ENCODE data around the gene SMARCA1. TPM values are rescaled to one million over a fixed set of nuclear protein-coding genes. Genes with fewer than 3 reads are reported as not detected.

The SMARCA1 gene
- total RNA-seq, 2 donors from 2014 or later: 17.6 to 25.4 TPM

DNA sequence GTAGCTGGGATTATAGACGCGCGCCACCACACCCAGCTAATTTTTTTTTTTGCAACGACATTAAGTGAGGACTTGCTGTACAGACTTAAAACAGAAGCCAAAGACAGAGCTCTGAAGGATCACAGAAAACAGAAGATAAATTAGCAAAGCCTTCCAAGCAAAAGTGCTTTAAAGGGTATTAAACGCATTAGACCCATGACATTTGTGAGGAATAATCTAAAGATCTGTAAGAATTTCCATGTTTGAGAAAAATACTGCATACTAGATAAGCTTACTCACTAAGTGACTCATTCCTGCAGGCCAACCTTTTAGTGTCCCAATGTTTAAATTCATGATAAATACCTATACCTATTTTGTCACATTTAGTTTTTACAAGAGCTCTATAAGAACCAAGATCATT, 27.4 kb downstream of the SMARCA1 start:
- no peak for ATAC-seq
- TF ChIP-seq, protein P1, sequence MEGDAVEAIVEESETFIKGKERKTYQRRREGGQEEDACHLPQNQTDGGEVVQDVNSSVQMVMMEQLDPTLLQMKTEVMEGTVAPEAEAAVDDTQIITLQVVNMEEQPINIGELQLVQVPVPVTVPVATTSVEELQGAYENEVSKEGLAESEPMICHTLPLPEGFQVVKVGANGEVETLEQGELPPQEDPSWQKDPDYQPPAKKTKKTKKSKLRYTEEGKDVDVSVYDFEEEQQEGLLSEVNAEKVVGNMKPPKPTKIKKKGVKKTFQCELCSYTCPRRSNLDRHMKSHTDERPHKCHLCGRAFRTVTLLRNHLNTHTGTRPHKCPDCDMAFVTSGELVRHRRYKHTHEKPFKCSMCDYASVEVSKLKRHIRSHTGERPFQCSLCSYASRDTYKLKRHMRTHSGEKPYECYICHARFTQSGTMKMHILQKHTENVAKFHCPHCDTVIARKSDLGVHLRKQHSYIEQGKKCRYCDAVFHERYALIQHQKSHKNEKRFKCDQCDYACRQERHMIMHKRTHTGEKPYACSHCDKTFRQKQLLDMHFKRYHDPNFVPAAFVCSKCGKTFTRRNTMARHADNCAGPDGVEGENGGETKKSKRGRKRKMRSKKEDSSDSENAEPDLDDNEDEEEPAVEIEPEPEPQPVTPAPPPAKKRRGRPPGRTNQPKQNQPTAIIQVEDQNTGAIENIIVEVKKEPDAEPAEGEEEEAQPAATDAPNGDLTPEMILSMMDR (IDR thresholded peaks at IDR 0.05): no peak
- TF ChIP-seq POLR2A (IDR thresholded peaks at IDR 0.05): no peak

DNA sequence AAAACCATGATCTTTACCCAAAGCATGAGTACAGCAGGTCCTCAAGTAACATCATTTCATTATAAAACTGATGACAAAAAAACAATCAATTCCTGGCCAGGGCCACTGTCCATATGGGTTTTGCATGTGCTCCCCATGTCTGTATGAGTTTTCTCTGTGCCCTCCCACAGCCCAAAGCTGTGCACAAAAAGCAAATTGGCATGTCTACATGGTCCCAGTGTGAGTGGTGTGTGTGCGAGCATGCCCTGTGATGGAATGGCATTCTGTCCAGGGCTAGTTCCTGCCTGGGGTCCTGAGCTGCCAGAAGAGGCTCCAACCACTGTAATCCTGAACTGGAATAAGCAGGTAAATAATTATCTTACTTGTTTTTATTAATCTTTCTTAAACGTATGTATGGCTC, 28.4 kb downstream of the SMARCA1 start:
- H3K4me1 ChIP-seq: no peaks in the 10 kb centered on the region
- no peaks in the 10 kb centered on the region for H3K9me3 ChIP-seq
- 64 to 67% methylated on average over 1 to 2 of the region's 2 CpGs for WGBS, 2 donors
- no peaks in the 10 kb centered on the region for H3K36me3 ChIP-seq (replicated peaks in 1 of 2; ENCODE audit: insufficient read depth in 1 of 2, low read depth in 2 of 2)
- H3K27ac ChIP-seq: no peak overlapping the region
- TF ChIP-seq, protein P1 (IDR thresholded peaks at IDR 0.05): no peak
- no peak for TF ChIP-seq POLR2A (IDR thresholded peaks at IDR 0.05)
- no peaks in the 10 kb centered on the region for H3K27me3 ChIP-seq
- no peak overlapping the region for H3K4me3 ChIP-seq
- ATAC-seq (no peak), DNase-seq (no peak)
- intact Hi-C loops (cut with DNase I): no loop called here

More for the DNA sequence above, 27.4 kb downstream of the SMARCA1 start:
- H3K9me3 ChIP-seq: no peaks in the 10 kb centered on the region
- DNase-seq: no peak
- intact Hi-C loops (cut with DNase I): no loop called here
- H3K4me1 ChIP-seq: no peaks in the 10 kb centered on the region
- H3K4me3 ChIP-seq: no peak overlapping the region
- 91 to 94% methylated on average over 5 of the region's 5 CpGs for WGBS, 2 donors
- H3K36me3 ChIP-seq (replicated peaks in 1 of 2; ENCODE audit: insufficient read depth in 1 of 2, low read depth in 2 of 2): no peaks in the 10 kb centered on the region
- no peaks in the 10 kb centered on the region for H3K27me3 ChIP-seq
- H3K27ac ChIP-seq: no peak overlapping the region

DNA sequence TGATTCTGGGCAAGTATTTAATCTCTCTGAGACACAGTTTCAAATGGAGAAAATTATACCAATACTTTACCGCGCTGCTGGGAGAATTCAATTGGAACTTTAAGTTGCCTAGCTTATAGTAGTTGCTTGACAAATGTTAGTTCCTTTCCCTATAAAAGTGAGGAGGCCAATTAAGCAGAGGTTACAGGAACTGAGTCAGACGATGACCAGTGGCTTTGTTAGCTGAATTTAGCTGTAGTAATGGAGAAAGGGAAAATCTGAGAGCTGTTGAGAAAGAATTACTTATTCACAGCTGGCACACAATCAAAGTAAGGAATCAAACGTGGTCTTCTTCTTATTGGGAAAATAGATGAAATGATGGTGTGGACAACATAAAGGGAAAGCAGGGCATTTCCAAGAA, 29.6 kb downstream of the SMARCA1 start:
- no peaks in the 10 kb centered on the region for H3K36me3 ChIP-seq (replicated peaks in 1 of 2; ENCODE audit: insufficient read depth in 1 of 2, low read depth in 2 of 2)
- no peaks in the 10 kb centered on the region for H3K9me3 ChIP-seq
- DNase-seq (no peak), ATAC-seq (no peak)
- H3K27me3 ChIP-seq: no peaks in the 10 kb centered on the region
- H3K4me1 ChIP-seq: no peaks in the 10 kb centered on the region
- no peak overlapping the region for H3K27ac ChIP-seq
- 67 to 68% methylated on average over 4 of the region's 4 CpGs for WGBS, 2 donors
- intact Hi-C loops (cut with DNase I): no loop called here
- no peak for TF ChIP-seq POLR2A (IDR thresholded peaks at IDR 0.05)
- TF ChIP-seq, protein P1 (IDR thresholded peaks at IDR 0.05): no peak
- H3K4me3 ChIP-seq: no peak overlapping the region

DNA sequence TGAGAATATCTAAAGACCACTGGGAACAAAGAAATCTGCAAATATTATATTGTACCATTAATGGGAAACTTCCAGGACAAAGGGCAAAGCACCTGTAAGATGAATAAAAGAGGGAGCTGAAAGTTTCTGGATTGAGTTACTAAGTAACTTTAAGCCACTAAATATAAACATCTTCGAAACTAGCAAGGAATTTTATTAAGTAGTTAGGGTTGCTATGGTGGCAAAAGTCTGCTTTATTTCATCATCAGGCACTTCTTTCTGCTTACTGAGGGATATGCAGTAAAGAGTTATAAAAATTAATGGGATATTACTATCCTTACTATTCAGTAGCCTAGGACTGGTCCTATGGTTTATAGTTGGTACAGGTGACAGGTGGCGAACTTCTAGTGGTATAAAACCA, 33.0 kb downstream of the SMARCA1 start:
- H3K36me3 ChIP-seq (replicated peaks in 1 of 2; ENCODE audit: insufficient read depth in 1 of 2, low read depth in 2 of 2): no peaks in the 10 kb centered on the region
- no peaks in the 10 kb centered on the region for H3K9me3 ChIP-seq
- no peaks in the 10 kb centered on the region for H3K4me1 ChIP-seq
- DNase-seq: no peak
- no peak overlapping the region for H3K4me3 ChIP-seq
- intact Hi-C loops (cut with DNase I): no loop called here
- no peak for ATAC-seq
- TF ChIP-seq, protein P1 (IDR thresholded peaks at IDR 0.05): no peak
- TF ChIP-seq POLR2A (IDR thresholded peaks at IDR 0.05): no peak
- 82 to 89% methylated on average over 2 of the region's 2 CpGs for WGBS, 2 donors
- H3K27me3 ChIP-seq: no peaks in the 10 kb centered on the region
- H3K27ac ChIP-seq: no peak overlapping the region

DNA sequence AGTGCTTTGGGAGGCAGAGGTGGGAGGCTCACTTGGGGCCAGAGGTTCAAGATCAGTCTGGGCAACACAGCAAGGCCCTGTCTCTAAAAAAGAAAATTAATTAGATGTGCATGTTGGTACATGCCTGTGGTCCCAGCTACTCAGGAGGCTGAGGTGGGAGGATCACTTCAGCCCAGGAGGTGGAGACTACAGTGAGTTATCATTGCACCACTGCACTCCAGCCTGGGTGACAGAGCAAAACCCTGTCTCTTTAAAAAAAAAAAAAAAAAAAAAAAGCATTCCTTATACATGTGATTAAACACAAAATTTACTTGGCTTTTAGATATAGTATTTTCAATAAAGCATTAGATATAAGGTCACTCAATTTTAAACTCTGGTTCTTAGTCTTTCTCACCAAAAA, 34.9 kb downstream of the SMARCA1 start:
- ATAC-seq (no peak), DNase-seq (no peak)
- H3K4me3 ChIP-seq: no peak overlapping the region
- intact Hi-C loops (cut with DNase I): no loop called here
- no peaks in the 10 kb centered on the region for H3K4me1 ChIP-seq
- no peak overlapping the region for H3K27ac ChIP-seq
- H3K9me3 ChIP-seq: no peaks in the 10 kb centered on the region
- H3K27me3 ChIP-seq: no peaks in the 10 kb centered on the region
- TF ChIP-seq, protein P1 (IDR thresholded peaks at IDR 0.05): no peak
- TF ChIP-seq POLR2A (IDR thresholded peaks at IDR 0.05): no peak
- H3K36me3 ChIP-seq (replicated peaks in 1 of 2; ENCODE audit: insufficient read depth in 1 of 2, low read depth in 2 of 2): no peaks in the 10 kb centered on the region
